ENCODE measurements around the gene ZNF609.

DNA sequence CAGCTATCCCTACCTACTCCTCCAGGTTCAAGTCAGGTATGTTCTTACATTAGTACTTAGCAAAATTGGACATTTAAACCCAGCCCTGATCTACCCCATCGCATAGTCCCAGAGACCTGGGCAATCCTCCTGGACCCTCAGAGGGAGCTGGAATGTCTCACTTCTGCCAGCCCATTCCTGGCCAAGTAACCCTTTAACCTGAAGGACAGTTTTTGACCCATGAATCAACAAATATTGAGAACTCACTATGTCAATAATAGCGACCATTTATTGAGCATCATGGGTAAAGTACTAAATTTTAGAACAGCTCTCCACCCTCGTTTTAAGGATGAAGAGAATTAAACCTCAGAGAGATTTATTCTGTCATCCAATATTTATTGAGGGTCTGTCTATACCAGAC lies 244.6 kb downstream of the ZNF609 start:
- TF ChIP-seq, protein P1, sequence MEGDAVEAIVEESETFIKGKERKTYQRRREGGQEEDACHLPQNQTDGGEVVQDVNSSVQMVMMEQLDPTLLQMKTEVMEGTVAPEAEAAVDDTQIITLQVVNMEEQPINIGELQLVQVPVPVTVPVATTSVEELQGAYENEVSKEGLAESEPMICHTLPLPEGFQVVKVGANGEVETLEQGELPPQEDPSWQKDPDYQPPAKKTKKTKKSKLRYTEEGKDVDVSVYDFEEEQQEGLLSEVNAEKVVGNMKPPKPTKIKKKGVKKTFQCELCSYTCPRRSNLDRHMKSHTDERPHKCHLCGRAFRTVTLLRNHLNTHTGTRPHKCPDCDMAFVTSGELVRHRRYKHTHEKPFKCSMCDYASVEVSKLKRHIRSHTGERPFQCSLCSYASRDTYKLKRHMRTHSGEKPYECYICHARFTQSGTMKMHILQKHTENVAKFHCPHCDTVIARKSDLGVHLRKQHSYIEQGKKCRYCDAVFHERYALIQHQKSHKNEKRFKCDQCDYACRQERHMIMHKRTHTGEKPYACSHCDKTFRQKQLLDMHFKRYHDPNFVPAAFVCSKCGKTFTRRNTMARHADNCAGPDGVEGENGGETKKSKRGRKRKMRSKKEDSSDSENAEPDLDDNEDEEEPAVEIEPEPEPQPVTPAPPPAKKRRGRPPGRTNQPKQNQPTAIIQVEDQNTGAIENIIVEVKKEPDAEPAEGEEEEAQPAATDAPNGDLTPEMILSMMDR (conservative IDR thresholded peaks at IDR 0.05; ENCODE audit: low read depth, low read length): no peak
- no peak for TF ChIP-seq EZH2 (IDR thresholded peaks at IDR 0.05; ENCODE audit: borderline replicate concordance, low read depth, low read length, poor library complexity, severe bottlenecking)

Data from A673 (cell line).